GM10266 (cell line): ENCODE results near the gene KATNB1.

Source experiments
- DNase-seq: peaks from one replicate; pipeline ENCODE4 v3.0.0; 2012; ENCODE audit errors: extremely low spot score
- TF ChIP-seq, protein P1 (sequence below): IDR thresholded peaks from 2 replicates; pipeline ENCODE4 v1.5.1; 2012; ENCODE audit warnings: mild to moderate bottlenecking, low read depth; ENCODE audit not compliant: control insufficient read depth, insufficient read depth; ENCODE audit errors: missing control alignments

The KATNB1 gene

DNA sequence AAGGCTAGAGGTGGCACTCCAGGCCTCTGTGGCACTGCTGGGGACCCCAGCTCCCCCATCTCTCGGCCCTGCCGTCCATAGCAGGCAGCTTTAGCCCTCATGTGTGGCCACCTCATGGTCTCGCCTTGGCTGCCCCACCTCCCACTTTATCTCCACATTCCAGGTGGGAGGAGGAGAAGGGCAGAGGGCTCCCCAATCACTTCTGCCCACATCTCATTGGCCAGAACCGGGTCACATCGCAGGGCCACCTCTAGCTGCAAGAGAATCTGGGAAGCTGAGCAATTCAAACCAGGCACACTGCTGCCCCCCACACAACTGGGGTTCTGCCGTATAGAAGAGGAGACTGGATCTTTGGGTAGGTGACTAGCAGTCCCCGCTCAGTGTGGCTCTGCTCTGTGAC, 39.3 kb upstream of the KATNB1 start:
- no peak for DNase-seq
- TF ChIP-seq, protein P1, sequence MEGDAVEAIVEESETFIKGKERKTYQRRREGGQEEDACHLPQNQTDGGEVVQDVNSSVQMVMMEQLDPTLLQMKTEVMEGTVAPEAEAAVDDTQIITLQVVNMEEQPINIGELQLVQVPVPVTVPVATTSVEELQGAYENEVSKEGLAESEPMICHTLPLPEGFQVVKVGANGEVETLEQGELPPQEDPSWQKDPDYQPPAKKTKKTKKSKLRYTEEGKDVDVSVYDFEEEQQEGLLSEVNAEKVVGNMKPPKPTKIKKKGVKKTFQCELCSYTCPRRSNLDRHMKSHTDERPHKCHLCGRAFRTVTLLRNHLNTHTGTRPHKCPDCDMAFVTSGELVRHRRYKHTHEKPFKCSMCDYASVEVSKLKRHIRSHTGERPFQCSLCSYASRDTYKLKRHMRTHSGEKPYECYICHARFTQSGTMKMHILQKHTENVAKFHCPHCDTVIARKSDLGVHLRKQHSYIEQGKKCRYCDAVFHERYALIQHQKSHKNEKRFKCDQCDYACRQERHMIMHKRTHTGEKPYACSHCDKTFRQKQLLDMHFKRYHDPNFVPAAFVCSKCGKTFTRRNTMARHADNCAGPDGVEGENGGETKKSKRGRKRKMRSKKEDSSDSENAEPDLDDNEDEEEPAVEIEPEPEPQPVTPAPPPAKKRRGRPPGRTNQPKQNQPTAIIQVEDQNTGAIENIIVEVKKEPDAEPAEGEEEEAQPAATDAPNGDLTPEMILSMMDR: no peak

DNA sequence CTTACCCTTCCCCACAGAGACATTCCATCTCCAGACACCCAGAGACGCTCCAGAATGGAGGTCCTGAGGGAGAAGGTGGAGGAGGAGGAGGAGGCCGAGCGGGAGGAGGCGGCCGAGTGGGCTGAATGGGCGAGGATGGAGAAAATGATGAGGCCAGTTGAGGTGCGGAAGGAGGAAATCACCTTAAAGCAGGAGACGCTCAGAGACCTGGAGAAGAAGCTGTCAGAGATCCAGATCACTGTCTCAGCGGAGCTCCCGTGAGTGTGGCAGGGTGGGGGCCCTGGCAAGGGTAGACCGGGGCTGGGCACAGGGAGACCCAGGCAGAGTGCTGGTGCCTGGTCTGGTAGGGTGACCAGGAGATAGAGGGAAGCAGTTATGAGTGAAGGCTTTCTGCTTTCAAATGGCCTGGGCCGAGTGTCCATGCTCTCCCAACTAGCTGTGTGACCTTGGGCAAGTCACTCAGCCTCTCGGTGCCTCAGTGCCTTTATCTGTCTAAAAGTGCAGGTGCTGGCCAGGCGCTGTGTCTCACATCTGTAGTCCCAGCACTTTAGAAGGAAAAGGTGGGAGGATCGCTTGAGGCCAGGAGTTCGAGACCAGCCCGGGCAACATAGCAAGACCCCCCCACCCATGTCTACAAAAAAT, 37.6 kb upstream of the KATNB1 start:
- TF ChIP-seq, protein P1: no peak
- no peak for DNase-seq

DNA sequence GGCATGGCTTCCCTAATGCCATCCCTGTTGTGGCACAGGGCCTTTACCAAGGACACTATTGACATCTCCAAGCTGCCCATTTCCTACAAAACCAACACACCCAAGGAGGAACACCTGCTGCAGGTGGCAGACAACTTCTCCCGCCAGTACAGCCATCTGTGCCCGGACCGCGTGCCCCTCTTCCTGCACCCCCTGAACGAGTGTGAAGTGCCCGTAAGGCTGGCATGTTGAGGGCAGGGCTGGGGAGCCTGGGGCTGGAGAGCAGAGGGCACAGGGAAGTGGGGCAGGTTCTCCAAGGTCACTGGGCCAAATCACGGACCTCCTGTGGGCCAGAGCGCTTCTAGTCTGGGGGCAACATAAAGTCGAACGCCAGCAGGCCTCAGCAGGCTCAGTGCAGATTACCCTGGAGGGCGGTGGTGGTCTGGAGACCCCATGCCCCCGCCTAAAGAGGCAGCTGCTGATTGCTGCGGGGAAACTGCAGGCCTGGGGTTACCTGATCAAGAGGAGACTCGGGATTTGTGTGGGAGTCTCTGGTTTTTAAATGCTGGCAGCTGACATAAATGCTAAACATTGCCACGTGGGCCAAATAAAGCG, 36.7 kb upstream of the KATNB1 start:
- TF ChIP-seq, protein P1: no peak
- DNase-seq: no peak

DNA sequence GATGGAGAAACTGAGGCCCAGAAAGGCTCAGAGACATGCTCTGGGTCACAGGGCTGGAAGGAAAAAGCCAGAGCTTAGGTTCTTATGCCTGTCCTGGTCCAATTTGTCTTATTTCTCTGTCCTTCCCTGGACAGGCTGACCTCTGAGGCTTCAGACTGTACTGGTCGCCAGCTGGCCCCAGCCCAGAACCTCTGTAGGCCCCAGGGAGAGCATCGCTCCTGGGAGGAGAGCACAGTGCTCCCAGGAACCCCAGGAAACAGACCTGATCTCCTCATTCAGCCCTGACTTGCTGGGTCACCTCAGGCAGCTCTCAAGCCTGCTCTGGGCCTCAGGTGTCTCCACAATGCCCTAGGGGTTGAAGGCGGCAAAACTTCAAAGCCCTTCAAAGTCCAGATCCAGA, 36.1 kb upstream of the KATNB1 start:
- DNase-seq: no peak
- TF ChIP-seq, protein P1: no peak

DNA sequence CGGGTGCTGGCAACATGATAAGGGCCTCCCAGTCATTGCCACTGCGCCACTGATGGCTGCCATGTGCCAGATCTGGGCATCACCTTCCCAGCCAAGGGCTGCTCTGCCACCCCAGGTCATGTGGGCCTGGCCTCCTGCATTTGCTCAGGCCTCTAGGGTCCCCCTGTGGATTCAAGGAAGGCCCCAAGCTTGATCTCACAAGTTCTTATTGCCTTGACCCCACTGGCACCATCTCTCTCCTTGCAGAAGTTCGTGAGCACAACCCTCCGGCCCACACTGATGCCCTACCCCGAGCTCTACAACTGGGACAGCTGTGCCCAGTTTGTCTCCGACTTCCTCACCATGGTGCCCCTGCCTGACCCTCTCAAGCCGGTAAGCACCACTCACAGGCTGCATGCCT, 35.7 kb upstream of the KATNB1 start:
- TF ChIP-seq, protein P1: no peak
- DNase-seq: no peak

DNA sequence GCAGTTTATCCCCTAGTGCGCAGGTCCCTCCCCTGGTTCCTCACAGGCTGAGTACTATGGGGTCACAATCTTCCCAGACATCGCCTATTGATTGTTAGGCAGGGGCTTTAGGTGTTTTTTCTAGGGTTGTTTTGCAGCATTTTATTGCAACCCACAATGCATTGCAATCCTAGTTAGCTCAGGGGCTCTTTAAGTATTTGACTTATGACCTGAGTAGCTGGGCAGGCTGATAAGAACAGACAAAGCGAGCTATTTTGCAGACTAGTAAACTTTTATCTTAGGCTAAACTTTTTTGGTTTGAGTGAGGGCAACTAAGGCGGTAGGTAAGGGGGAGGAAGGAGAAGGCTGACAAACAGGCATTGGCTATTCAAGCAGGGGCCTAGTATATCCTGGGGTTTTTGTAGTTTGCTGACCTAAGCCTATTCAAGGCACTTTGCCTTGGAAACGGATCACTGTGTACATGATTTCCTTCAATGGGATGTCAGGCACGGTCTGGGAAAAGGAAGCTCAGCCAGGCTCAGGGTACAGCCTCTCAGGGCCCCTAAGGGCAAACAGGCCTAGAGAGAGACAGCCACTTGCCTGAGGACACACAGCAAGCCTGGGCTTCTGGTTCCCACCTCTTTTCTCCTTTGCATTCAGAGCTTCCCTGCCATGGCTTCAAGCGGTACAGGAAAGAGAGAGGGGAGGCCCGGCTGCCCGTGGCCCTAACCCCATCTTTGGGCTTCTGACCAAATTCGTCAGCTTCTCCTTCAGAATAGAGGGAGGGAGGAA, 34.6 kb upstream of the KATNB1 start:
- TF ChIP-seq, protein P1: no peak
- DNase-seq: no peak
